Spinal cord (tissue), 4 donors: ENCODE measurements around the gene ZNF880. TPM values are rescaled to one million over a fixed set of nuclear protein-coding genes. Genes with fewer than 3 reads are reported as not detected.

Source experiments
- polyA plus RNA-seq, 2 donors: library from polyadenylated mRNA; unstranded; fragments of 120-200 nt; gene quantifications; one replicate each; pipeline ENCODE4 v1.2.1, GENCODE V29; 2013; ENCODE audit not compliant: insufficient read length in 2 of 2
- small RNA-seq: library from RNA; depleted of rRNA; stranded (forward); fragments of <200 nt; gene quantifications from one replicate; pipeline ENCODE3, GENCODE V24; 2014; ENCODE audit warnings: low replicate concordance
- total RNA-seq, 2 donors: library from RNA; depleted of rRNA in 1 of 2; stranded (reverse); fragments of 120-200 nt in 1 of 2; fragments of >200 nt in 1 of 2; gene quantifications; one replicate each; pipeline versions ENCODE4 v1.2.3 to v1.2.4, GENCODE V29; 2013 to 2014

The ZNF880 gene
- total and polyA plus RNA-seq, 4 donors: 14.9 to 56.7 (median 33.9) TPM

Small RNA genes lying within 50 kb of the gene (small RNA-seq; reads per million reads assigned to genes)
- not detected for gene AC010332.1

Other genes with a start within 250 kb of the ZNF880 start
- gene ZNF616, start 230.0 kb upstream of the ZNF880 start, total RNA-seq: 10 to 100 TPM; 16.9 to 18.0 TPM
- 10 to 100 TPM in 1 of 2 donors, 1 to 10 TPM in 1; 9.1 to 10.6 TPM for gene ZNF616, start 230.0 kb upstream of the ZNF880 start, polyA plus RNA-seq
- gene ZNF836, start 198.3 kb upstream of the ZNF880 start, total RNA-seq: 10 to 100 TPM; 19.9 to 26.2 TPM
- gene ZNF836, start 198.3 kb upstream of the ZNF880 start, polyA plus RNA-seq: 10 to 100 TPM; 11.9 to 14.5 TPM
- gene PPP2R1A, start 179.9 kb upstream of the ZNF880 start, total RNA-seq: 100 to 1,000 TPM; 217 to 232 TPM
- gene PPP2R1A, start 179.9 kb upstream of the ZNF880 start, polyA plus RNA-seq: 100 to 1,000 TPM; 726 to 752 TPM
- 10 to 100 TPM; 13.7 to 22.1 TPM for gene ZNF766, start 100.3 kb upstream of the ZNF880 start, total RNA-seq
- gene ZNF766, start 100.3 kb upstream of the ZNF880 start, polyA plus RNA-seq: 10 to 100 TPM; 10.2 to 10.7 TPM
- 10 to 100 TPM; 10.0 to 13.4 TPM for gene ZNF480, start 72.8 kb upstream of the ZNF880 start, total RNA-seq
- gene ZNF480, start 72.8 kb upstream of the ZNF880 start, polyA plus RNA-seq: 10 to 100 TPM in 1 of 2 donors, 1 to 10 TPM in 1; 8.2 to 10.8 TPM
- 10 to 100 TPM; 11.4 to 12.9 TPM for gene ZNF610, start 33.7 kb upstream of the ZNF880 start, total RNA-seq
- gene ZNF610, start 33.7 kb upstream of the ZNF880 start, polyA plus RNA-seq: 10 to 100 TPM; 11.5 to 13.3 TPM
- 10 to 100 TPM; 45.7 to 68.2 TPM for gene ZNF528, start 27.9 kb downstream of the ZNF880 start, total RNA-seq
- 10 to 100 TPM; 38.9 to 46.3 TPM for gene ZNF528, start 27.9 kb downstream of the ZNF880 start, polyA plus RNA-seq
- under 1 TPM; 0.40 to 0.72 TPM for gene ZNF534, start 59.2 kb downstream of the ZNF880 start, total RNA-seq
- 1 to 10 TPM; 1.2 to 1.7 TPM for gene ZNF534, start 59.2 kb downstream of the ZNF880 start, polyA plus RNA-seq
- gene ZNF578, start 83.6 kb downstream of the ZNF880 start, total RNA-seq: 10 to 100 TPM; 10.6 to 15.5 TPM
- 1 to 10 TPM; 4.8 to 5.4 TPM for gene ZNF578, start 83.6 kb downstream of the ZNF880 start, polyA plus RNA-seq
- gene ZNF808, start 157.7 kb downstream of the ZNF880 start, total RNA-seq: 10 to 100 TPM; 26.1 to 38.4 TPM
- 1 to 10 TPM; 6.4 to 8.4 TPM for gene ZNF808, start 157.7 kb downstream of the ZNF880 start, polyA plus RNA-seq
- 10 to 100 TPM; 17.7 to 30.6 TPM for gene ZNF701, start 200.4 kb downstream of the ZNF880 start, total RNA-seq
- 10 to 100 TPM in 1 of 2 donors, 1 to 10 TPM in 1; 7.8 to 10.5 TPM for gene ZNF701, start 200.4 kb downstream of the ZNF880 start, polyA plus RNA-seq